Measurements from ENCODE around the gene PCID2. TPM values are rescaled to one million over a fixed set of nuclear protein-coding genes. Genes with fewer than 3 reads are reported as not detected.

The PCID2 gene
- total and polyA plus RNA-seq, 2 of the 13 experiments (the other 11 are each of a cell fraction or from before 2014, with no cell fraction given): 65.0 to 111 TPM

GRCh38 chr13:113220141-113220598 is 11.7 kb upstream of the PCID2 start (continued):
- TF ChIP-seq ZNF639 (CRISPR knock-in tag; conservative IDR thresholded peaks at IDR 0.05) (no peak), ZNF282 (IDR thresholded peaks at IDR 0.05; ENCODE audit: partially characterized antibody) (no peak), KLF9 (CRISPR knock-in tag; IDR thresholded peaks at IDR 0.05; ENCODE audit: low read depth) (no peak), ZNF607 (CRISPR knock-in tag; IDR thresholded peaks at IDR 0.05; ENCODE audit: borderline replicate concordance) (no peak; the same call in 1 of the 2 replicates), PHF5A (CRISPR knock-in tag; IDR thresholded peaks at IDR 0.05; ENCODE audit: low read depth, unreplicated experiment) (peak; percentile 58), PAX8 (CRISPR knock-in tag; IDR thresholded peaks at IDR 0.05; ENCODE audit: borderline replicate concordance) (no peak), SRY (CRISPR knock-in tag; IDR thresholded peaks at IDR 0.05) (no peak; the same call in 1 of the 2 replicates), ZNF503 (CRISPR knock-in tag; IDR thresholded peaks at IDR 0.05) (no peak), ZNF224 (CRISPR knock-in tag; IDR thresholded peaks at IDR 0.05) (no peak), PAF1 (CRISPR knock-in tag; IDR thresholded peaks at IDR 0.05) (no peak), MLLT10 (CRISPR knock-in tag; IDR thresholded peaks at IDR 0.05) (no peak), HDAC2 (CRISPR knock-in tag; IDR thresholded peaks at IDR 0.05) (no peak; the same call in 1 of the 2 replicates), RBFOX2 (IDR thresholded peaks at IDR 0.05; ENCODE audit: low read depth, low read length) (no peak), ZBTB25 (CRISPR knock-in tag; IDR thresholded peaks at IDR 0.05) (no peak), SIN3B (IDR thresholded peaks at IDR 0.05; ENCODE audit: low read length) (no peak), FOXM1 (CRISPR knock-in tag; IDR thresholded peaks at IDR 0.05) (no peak), ZEB1 (IDR thresholded peaks at IDR 0.05; ENCODE audit: insufficient replicate concordance, low read depth) (no peak)

Measured in HepG2 (cell line).